CD4-positive, alpha-beta T cell treated with Interferon gamma for 1 hour (primary cell): ENCODE measurements around the gene MLYCD.

ENCODE experiments used
- DNase-seq: peaks from one replicate; pipeline ENCODE4 v3.0.0-alpha.2; 2020

Gene MLYCD

DNA sequence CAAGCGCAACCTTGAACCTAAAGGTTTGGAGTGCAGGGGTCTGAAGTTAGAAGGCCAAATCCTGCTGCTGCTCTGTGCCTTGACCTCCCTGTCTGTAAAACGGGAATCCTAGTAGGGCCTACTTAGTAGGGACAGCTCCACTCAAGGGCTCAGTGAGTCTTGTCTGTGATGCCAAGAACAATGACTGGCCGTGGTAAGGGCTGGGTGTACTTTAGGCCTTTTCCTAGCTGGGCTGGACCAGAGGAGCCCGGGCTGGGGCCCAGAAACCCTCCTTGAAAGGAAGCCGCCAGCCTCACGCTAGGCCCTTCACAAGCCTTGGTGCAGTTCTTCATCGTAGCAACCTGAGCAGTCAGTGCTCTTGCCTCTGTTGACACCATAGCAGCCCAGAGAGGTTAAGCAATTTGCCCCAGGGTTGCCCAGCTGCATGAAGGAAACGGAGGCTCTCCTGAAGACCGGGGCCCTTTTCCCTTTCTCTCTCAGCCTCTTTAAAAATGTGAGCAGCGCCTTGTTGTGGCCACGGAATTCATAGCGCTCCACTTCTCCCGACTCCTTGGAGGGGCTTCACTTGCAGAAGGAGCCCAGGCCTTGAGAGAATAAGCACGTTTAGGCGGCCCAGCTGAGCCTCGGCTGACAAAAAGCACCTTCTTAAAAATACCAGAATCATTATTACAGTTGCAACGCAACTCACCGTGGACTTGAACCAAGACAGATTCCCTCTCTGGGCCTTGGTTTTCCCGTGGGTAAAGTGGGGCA, 73.5 kb downstream of the MLYCD start:
- DNase-seq, result no peak

- no peak for DNase-seq
These were observed 74.2 kb downstream of the MLYCD start for GRCh38 chr16:83973077-83973476.

DNA sequence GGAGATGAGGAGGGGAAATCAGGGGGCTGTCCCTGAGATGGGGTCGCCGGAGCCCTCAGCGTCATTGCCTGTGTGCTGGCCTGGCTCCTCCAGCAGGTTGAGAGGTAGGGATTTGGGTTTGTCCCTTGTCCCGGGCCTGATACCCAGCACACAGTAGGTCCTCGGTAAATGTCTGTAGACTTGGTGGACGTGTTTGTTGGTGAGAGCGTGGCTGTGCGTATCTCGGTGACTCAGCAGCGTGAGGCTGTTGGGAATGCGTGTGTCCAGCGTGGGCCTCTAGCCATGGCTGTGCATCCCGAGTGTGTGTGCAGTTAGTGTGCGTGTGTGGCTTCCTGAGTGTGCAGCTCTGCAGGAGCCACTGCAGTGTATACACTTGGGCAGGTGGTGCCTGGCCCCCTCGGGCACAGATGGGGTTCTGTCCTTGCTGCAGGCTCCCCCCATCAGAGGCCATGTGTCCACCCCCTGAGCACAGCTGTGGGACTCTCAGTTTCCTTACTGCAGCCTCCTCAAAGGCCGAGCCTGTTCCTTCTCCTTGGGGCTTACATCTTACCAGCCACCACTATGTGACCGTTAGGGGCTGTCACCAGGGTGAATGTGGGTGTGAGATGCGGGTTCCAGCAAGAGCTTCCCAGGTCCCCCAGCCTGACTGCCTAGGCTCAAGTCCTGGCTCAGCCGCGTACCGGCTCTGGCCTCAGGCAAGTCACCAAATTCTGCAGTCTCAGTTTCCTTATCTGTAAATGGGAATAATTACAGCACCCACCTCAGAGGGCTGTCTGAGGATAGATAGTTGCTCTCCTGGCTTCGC, 74.9 kb downstream of the MLYCD start:
- no peak for DNase-seq

- no peak for DNase-seq
These were observed 75.6 kb downstream of the MLYCD start for GRCh38 chr16:83974475-83974874.

- no peak for DNase-seq
These were observed 76.8 kb downstream of the MLYCD start for GRCh38 chr16:83975590-83976260.
